Lower leg skin (tissue), 3 donors: ENCODE data around the gene BEAN1.

Experiments
- POLR2A ChIP-seq, 2 donors: fragments of 450-650 bp; IDR thresholded peaks; one replicate each; pipeline ENCODE4 v1.6.1; 2016 to 2017; ENCODE audit warnings: antibody characterized with exemption in 2 of 2, mild to moderate bottlenecking in 1 of 2, moderate library complexity in 1 of 2
- TF ChIP-seq, protein P1 (sequence below), 3 donors: fragments of 450-650 bp; IDR thresholded peaks; one replicate each; pipeline ENCODE4 v1.5.1; 2016; ENCODE audit warnings: antibody characterized with exemption in 3 of 3, mild to moderate bottlenecking in 3 of 3, moderate library complexity in 2 of 3

DNA sequence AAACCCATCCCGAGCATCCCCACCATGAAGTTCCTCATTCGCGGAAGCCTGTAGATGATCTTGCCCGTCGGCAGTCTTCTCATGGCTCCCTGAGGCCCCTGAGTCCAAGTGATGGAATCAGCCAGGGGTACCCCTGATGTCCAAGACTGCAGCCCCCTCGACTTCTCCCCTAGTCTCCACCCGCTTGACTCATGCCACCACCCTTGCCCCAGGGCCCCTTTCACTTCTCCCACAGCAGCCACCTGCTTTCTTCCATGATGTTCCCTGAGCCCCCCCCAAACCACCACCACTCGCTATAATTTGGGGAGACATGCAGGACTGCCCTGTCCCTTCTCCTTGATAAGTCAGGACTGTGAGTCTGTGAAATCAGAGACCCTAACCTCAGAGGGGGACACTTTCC lies 11.4 kb downstream of the BEAN1 start:
- TF ChIP-seq, protein P1, sequence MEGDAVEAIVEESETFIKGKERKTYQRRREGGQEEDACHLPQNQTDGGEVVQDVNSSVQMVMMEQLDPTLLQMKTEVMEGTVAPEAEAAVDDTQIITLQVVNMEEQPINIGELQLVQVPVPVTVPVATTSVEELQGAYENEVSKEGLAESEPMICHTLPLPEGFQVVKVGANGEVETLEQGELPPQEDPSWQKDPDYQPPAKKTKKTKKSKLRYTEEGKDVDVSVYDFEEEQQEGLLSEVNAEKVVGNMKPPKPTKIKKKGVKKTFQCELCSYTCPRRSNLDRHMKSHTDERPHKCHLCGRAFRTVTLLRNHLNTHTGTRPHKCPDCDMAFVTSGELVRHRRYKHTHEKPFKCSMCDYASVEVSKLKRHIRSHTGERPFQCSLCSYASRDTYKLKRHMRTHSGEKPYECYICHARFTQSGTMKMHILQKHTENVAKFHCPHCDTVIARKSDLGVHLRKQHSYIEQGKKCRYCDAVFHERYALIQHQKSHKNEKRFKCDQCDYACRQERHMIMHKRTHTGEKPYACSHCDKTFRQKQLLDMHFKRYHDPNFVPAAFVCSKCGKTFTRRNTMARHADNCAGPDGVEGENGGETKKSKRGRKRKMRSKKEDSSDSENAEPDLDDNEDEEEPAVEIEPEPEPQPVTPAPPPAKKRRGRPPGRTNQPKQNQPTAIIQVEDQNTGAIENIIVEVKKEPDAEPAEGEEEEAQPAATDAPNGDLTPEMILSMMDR (IDR thresholded peaks at IDR 0.05), result no peak
- TF ChIP-seq POLR2A (IDR thresholded peaks at IDR 0.05), result no peak
